GM20000 (cell line): ENCODE measurements around the gene STXBP3.

Source experiments
- DNase-seq: peaks from one replicate; pipeline ENCODE4 v3.0.0; 2012; ENCODE audit warnings: low spot score
- TF ChIP-seq, protein P1 (sequence below): IDR thresholded peaks from 2 replicates; pipeline ENCODE4 v1.5.1; 2012; ENCODE audit warnings: mild to moderate bottlenecking, control low read depth; ENCODE audit errors: extremely low read depth, missing control alignments

STXBP3 gene

DNA sequence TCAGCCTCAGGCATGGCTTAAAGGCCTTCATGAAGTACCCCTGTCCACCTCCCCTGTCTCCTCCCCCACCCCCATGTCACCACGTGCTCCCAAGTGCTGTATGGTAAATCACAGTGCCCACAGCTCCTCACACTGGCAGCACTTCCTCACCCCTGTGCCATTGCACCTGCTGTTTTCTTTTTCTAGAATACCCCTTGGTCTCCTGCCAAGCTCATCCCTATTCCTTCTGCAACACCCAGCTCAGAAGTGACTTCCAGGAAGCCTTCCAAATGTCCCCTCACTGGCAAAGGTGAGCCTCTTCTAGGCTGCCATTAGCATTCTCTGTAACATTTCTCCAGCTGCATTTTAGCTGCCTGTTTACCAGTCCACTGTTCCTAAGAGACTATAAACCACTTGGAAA lies 101.0 kb downstream of the STXBP3 start:
- DNase-seq: no peak

GRCh38 chr1:108848806-108849205 lies 102.3 kb downstream of the STXBP3 start:
- TF ChIP-seq, protein P1, sequence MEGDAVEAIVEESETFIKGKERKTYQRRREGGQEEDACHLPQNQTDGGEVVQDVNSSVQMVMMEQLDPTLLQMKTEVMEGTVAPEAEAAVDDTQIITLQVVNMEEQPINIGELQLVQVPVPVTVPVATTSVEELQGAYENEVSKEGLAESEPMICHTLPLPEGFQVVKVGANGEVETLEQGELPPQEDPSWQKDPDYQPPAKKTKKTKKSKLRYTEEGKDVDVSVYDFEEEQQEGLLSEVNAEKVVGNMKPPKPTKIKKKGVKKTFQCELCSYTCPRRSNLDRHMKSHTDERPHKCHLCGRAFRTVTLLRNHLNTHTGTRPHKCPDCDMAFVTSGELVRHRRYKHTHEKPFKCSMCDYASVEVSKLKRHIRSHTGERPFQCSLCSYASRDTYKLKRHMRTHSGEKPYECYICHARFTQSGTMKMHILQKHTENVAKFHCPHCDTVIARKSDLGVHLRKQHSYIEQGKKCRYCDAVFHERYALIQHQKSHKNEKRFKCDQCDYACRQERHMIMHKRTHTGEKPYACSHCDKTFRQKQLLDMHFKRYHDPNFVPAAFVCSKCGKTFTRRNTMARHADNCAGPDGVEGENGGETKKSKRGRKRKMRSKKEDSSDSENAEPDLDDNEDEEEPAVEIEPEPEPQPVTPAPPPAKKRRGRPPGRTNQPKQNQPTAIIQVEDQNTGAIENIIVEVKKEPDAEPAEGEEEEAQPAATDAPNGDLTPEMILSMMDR: no peak
- DNase-seq: no peak

More for the DNA sequence above, 101.0 kb downstream of the STXBP3 start:
- TF ChIP-seq, protein P1: no peak

DNA sequence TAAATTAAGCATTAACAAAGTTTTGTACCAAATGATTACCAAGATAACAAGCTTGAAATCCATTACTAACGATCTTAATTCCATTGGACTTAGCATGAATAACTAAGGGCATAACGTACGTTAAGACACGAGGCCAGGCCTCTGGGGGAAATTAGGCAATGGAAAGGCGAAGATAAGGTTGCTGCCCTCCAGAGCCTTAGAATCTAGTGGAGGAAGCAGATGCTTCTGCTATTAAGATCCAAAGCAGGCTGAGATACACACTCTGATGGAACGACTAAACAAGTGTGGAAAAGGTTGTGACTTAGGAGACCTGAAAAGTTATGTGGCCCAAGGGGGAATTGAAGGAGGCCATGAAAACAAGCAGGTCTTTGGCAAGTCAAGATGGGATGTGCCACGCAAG lies 104.5 kb downstream of the STXBP3 start:
- no peak for DNase-seq
- TF ChIP-seq, protein P1: no peak

GRCh38 chr1:108851567-108851966 lies 105.1 kb downstream of the STXBP3 start:
- no peak for DNase-seq
- TF ChIP-seq, protein P1: no peak

DNA sequence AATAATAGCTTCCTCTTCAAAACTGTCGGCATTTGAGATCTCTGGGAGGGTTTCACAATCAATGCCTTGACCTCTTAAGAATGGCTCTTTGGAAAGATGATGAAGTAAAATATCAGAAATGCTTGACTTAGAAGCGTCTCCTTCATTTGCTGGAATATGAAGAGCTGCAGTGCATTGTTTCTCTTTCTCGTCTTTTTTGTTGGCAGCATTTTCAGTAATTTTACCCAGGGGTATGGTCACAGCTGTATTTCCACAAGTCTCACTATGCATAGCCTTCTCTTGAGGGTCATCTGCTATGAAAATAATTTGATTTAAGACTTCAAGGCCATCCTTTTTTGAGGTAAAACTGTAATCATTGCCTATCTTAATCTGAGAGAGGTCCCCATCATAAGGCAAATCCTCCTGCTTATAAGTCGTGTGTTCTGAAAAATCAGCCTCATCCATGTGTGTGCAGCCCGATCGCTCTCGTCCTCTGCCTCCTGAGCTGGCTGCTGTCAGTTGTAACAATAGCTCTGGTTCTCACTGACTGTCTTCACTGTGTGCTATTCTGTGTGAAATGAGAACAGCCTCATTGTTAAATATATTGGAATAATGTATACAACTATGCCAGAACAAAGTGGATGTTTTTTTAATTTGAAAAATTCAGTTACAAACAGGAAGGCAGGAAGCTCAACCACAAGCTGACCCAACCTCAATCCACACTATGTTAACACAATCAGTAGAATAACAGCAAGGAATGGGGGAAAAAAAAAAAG lies 105.9 kb downstream of the STXBP3 start:
- no peak for DNase-seq
- TF ChIP-seq, protein P1: no peak

GRCh38 chr1:108854221-108855019 lies 107.9 kb downstream of the STXBP3 start:
- no peak for DNase-seq
- TF ChIP-seq, protein P1: no peak

DNA sequence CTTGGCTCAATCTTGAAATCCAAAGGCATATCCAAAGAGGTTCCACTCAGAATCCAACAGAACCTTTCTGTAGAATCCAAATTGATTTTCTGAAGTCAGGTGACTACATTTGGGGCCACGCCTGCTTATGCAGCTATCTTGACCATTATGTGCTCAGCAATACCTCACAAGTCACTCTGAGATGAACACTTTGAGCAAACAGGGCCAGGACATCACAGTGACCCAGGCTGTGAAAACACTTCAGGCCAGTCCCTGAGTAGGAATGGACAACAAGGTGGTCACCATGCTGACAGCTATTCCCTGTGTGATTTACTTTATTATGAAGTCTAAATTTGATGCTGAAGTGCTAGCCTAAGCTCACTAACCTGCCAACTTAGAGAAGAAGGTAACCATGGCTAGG lies 110.5 kb downstream of the STXBP3 start, which contains the start of gene AKNAD1:
Gene AKNAD1 (minus strand): TSS at position 101 of the 400 bp plus-strand sequence. CDS start 4,430 bp downstream, outside the sequence.
- no peak for DNase-seq
- TF ChIP-seq, protein P1: no peak
